Fibroblast of mammary gland (primary cell): ENCODE results near the gene GLCE.

ENCODE experiments used
- DNase-seq: peaks from one replicate; pipeline ENCODE4 v3.0.0-alpha.2; 2010; ENCODE audit warnings: low read depth
- H3K4me3 ChIP-seq: 2 replicates; pipeline ENCODE4 v1.5.1; 2011; ENCODE audit warnings: low read depth, mild to moderate bottlenecking, low read length, moderate library complexity; ENCODE audit not compliant: control insufficient read depth
- CTCF ChIP-seq: conservative IDR thresholded peaks from 2 replicates; pipeline ENCODE4 v1.5.1; 2011; ENCODE audit warnings: low read depth, low read length, inconsistent platforms; ENCODE audit not compliant: control insufficient read depth, insufficient read depth

The GLCE gene

DNA sequence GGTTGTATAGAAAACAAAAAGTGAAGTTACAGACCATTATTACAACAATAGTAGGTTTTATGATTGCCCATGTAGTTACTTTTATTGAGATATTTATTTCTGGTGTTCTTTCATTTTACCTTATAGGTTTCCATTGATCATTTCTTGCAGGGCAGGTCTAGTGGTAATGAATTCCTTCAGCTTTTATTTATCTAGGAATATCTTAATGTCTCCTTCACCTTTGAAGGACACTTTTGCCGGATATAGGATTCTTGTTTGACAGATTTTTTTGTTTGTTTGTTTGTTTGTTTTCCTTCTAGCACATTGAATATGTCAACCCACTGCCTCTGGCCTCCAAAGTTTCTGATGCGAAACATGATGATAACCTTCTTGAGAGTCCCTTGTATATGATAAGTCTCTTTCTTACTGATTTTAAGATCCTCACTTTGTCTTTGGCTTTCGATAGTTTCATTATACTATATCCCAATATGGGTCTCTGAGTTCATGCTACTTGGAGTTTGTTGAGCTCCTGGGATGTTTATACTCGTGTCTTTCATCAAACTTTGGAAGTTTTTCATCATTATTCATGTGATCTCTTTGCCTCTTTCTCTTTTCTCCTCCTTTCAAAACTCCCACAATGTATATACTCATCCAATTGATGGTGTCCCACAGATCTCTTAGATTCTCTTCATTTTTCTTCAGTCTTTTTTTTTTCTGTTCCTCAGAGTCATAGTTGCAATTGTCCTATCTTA lies 62.8 kb downstream of the GLCE start:
- H3K4me3 ChIP-seq = no peak overlapping the region
- TF ChIP-seq CTCF = no peak
- DNase-seq = no peak

DNA sequence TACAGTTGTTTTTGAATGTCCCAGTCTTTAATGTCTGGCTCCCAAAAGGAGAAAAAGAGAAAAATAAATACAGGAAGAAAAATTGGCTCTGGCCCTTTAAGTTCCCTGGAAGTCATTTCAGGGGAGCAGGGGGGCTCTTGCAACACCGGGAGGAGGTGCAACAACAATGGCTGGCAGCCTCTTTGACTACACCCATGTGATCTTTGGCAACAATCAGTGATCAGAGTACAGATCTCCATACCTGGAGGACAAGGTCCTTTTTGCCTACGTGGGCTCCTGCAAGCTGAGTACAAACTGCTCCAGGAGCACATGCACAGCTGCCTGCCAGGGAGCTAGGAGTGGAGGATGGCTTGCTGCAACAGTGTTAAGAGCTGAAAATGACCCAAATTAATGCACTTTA lies 63.9 kb downstream of the GLCE start:
- H3K4me3 ChIP-seq = no peak overlapping the region
- peak; percentile 0 for DNase-seq
- no peak for TF ChIP-seq CTCF

DNA sequence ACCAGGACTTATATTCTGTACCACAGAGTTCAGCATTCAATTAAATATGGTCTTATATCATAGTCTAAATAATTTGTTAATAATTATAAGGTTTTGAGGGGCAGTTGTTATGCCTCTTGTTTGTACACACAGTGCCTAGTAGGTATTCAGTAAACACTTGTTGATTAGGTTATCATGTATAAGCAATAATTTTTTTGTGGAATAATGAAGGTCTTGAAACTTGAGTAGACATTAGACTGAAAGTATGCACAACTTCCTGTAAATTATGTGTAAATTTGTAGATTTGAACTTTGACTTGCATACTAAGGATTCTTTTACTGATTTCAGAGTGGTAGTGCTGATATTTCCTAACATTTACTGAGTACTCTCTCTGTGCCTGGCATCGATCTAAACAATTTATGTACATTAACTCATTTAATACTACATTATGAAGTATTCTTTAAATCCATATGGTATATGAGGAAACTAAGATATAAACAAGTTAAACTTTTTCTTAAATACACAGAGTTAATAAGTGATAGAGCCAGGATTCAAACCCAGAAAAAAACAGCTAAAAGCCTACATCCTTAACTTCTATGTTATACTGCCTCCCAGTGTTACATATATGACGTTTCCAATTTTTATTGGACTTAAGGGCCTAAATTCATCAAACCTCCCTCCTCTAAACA lies 65.1 kb downstream of the GLCE start:
- no peak overlapping the region for H3K4me3 ChIP-seq
- peak; percentile 65 for DNase-seq
- TF ChIP-seq CTCF = peak; percentile 40

- H3K4me3 ChIP-seq = no peak overlapping the region
- TF ChIP-seq CTCF = no peak
- DNase-seq = no peak
Measured at GRCh38 chr15:69226023-69226355, 65.6 kb downstream of the GLCE start.

DNA sequence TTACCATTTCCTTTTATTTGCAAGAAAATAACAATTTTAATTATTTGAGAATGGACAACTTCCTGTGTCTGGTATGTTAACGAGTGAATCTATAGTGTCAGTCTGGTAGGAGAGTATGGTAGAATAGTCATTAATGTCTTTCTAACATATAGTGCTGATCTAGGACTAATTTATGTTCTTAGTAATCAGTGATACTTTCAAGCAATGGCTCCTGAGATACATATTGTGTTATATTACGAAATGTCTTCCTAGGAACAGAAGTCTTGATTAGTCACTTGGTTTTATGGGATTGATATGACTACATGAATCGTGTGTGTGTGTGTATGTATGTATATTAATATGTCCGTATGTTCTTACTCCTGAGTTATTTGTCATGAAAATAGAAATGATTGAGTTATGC lies 71.7 kb downstream of the GLCE start:
- no peak overlapping the region for H3K4me3 ChIP-seq
- peak; percentile 33 for DNase-seq
- no peak for TF ChIP-seq CTCF

DNA sequence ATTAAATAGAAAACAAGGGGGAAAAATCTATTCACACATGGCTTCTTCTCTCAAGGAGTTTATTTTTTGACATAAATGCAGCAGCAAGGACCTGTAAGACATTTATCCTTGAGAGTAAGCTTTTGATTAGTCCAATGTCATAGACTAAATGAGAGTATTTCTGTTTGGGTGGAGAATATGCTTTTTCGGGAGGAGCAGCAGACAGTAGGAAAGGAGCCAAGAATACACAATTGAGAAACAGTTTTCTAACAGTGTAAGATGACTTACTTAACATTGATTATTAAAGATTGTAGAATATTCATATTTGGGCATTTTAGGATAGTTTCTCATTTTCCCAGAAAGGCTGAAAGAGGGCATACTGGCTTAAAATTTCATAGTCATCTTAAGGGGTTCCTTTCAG lies 72.3 kb downstream of the GLCE start:
- no peak overlapping the region for H3K4me3 ChIP-seq
- DNase-seq = no peak
- no peak for TF ChIP-seq CTCF
